DOHH2 (cell line): ENCODE data around the gene BTBD16.

ENCODE experiments used
- CTCF ChIP-seq: fragments of 200-600 bp; sonication (generic); IDR thresholded peaks from one replicate; pipeline ENCODE4 v1.5.1; 2014; ENCODE audit warnings: antibody characterized with exemption, mild to moderate bottlenecking, low read depth, low read length; ENCODE audit not compliant: poor library complexity, severe bottlenecking
- EZH2phosphoT487 ChIP-seq: fragments of 200-600 bp; sonication (generic); IDR thresholded peaks from 2 replicates; pipeline ENCODE4 v1.6.1; 2017; ENCODE audit warnings: borderline replicate concordance, mild to moderate bottlenecking, antibody characterized with exemption, low read length, moderate library complexity, mixed read lengths

GRCh38 chr10:122232769-122233168 lies 38.3 kb upstream of the BTBD16 start:
- TF ChIP-seq EZH2phosphoT487 (no peak), CTCF (no peak)
